Adipocyte (in vitro differentiated cells): ENCODE results near the gene CYP2W1.

Experiments
- DNase-seq: peaks from one replicate; pipeline ENCODE4 v3.0.0-alpha.2; 2015; ENCODE audit warnings: low read depth
- H3K27me3 ChIP-seq: replicated peaks from 2 replicates; pipeline ENCODE4 v1.7.0; 2013; ENCODE audit warnings: mild to moderate bottlenecking, low read length, moderate library complexity; ENCODE audit not compliant: control insufficient read depth, insufficient read depth
- H3K36me3 ChIP-seq: 2 replicates; pipeline ENCODE4 v1.7.0; 2013; ENCODE audit warnings: low read length, mild to moderate bottlenecking, moderate library complexity; ENCODE audit not compliant: control insufficient read depth, insufficient read depth, severe bottlenecking
- H3K4me1 ChIP-seq: 2 replicates; pipeline ENCODE4 v1.7.0; 2013; ENCODE audit warnings: mild to moderate bottlenecking, low read length, moderate library complexity; ENCODE audit not compliant: control insufficient read depth, insufficient read depth
- H3K4me3 ChIP-seq: 2 replicates; pipeline ENCODE4 v1.7.0; 2013; ENCODE audit warnings: mild to moderate bottlenecking, low read length, moderate library complexity
- H3K9ac ChIP-seq: 2 replicates; pipeline ENCODE4 v1.7.0; 2013; ENCODE audit warnings: mild to moderate bottlenecking, low read length, moderate library complexity
- H3K9me3 ChIP-seq: 2 replicates; pipeline ENCODE4 v1.7.0; 2013; ENCODE audit warnings: mild to moderate bottlenecking, low read length, moderate library complexity; ENCODE audit not compliant: control insufficient read depth

The CYP2W1 gene

DNA sequence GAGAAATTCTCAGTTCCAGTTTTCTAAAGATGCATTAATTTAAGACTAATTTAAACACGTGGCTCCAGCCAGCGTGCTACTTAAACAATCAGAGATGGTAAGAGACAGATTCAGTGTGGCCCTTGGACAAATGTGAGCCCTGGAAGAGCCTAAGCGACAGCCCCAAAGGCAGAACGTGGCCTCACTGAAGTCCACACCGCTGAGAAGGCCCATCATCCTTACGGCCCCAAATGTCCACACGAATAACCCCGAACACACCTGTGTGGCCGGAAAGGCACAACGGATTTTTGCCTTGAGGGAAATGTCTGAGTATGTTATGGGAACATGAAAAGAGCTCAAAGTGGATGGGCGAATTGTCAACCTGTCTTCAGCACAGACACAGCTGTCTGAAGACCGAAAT lies 10.9 kb upstream of the CYP2W1 start:
- Histone ChIP-seq H3K27me3 (no peaks in the 10 kb centered on the region), H3K9me3 (no peaks in the 10 kb centered on the region), H3K4me3 (no peak overlapping the region), H3K36me3 (peaks cover 52% of the 10 kb centered on the region), H3K4me1 (peaks cover 17% of the 10 kb centered on the region), H3K9ac (no peak overlapping the region)
- DNase-seq: no peak

DNA sequence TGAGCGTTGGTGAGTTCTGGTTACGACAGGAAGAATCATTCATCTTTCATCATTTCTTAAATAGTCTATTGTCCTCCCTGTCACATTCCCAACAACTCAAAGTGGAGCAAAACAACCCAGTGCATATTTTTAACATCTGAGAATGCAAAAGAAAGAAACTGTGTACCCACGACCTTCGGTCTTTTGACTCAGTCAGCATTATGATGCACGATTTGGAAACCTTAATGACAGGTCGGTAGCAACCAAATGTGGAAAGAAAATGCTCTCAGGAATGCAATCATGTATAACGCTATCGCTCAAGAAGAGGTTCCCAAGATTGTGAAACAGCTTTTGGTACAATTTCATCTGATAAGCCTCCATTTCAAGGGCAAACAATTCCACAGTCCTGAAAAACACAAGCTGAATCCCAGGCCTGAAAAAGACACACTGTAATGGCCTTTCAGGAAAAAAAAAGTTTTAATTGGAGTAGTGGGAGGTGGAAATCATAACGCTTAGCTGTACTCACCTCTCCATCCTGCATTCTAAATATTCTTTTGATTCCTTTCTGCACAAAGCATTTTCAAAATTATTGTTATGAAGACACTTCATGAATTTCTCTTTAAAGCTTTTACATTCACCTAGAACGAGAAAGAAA lies 10.2 kb upstream of the CYP2W1 start:
- H3K9me3 ChIP-seq: no peaks in the 10 kb centered on the region
- H3K36me3 ChIP-seq: peaks cover 45% of the 10 kb centered on the region
- H3K27me3 ChIP-seq: no peaks in the 10 kb centered on the region
- DNase-seq: no peak
- no peak overlapping the region for H3K9ac ChIP-seq
- peaks cover 17% of the 10 kb centered on the region for H3K4me1 ChIP-seq
- no peak overlapping the region for H3K4me3 ChIP-seq

DNA sequence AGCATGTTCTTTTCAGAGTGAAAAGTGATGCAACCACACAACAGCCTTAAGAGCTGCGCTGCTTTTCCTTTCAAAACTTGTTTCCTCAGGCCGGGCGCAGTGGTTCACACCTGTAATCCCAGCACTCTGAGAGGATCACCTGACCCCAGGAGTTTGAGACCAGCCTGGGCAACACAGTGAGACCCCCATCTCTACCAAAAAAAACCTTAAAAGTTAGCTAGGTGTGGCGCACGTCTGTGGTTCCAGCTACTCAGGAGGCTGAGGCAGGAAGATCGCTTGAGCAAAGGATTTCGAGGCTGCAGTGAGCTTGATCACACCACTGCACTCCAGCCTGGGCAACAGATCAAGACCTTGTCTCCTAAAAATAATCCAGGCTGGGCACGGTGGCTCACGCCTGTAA lies 9.7 kb upstream of the CYP2W1 start:
- Histone ChIP-seq H3K4me1 (peaks cover 17% of the 10 kb centered on the region), H3K36me3 (peaks cover 40% of the 10 kb centered on the region), H3K27me3 (no peaks in the 10 kb centered on the region), H3K9me3 (no peaks in the 10 kb centered on the region), H3K9ac (no peak overlapping the region), H3K4me3 (no peak overlapping the region)
- no peak for DNase-seq

DNA sequence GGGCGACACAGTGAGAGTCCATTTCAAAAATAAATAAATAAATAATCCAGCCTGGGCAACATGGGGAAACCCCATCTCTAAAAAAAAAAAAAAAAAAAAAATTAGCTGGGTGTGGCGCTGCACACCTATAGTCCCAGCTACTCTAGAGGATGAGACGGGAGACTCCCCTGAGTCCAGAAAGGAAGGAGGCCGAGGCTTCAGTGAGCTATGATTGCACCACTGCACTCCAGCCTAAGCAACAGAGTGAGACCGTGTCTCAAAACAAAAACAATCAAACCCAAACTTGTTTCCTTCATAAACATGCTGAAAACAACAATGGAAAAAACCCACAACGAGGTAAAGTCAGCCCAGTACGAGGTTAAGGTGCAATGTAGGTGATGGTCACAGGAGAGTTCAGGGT lies 8.8 kb upstream of the CYP2W1 start:
- Histone ChIP-seq H3K9ac (peak overlapping the region; percentile 95), H3K4me1 (peaks cover 17% of the 10 kb centered on the region), H3K9me3 (no peaks in the 10 kb centered on the region), H3K4me3 (peak overlapping the region; percentile 87), H3K27me3 (no peaks in the 10 kb centered on the region), H3K36me3 (peaks cover 32% of the 10 kb centered on the region)
- DNase-seq: peak; percentile 41

DNA sequence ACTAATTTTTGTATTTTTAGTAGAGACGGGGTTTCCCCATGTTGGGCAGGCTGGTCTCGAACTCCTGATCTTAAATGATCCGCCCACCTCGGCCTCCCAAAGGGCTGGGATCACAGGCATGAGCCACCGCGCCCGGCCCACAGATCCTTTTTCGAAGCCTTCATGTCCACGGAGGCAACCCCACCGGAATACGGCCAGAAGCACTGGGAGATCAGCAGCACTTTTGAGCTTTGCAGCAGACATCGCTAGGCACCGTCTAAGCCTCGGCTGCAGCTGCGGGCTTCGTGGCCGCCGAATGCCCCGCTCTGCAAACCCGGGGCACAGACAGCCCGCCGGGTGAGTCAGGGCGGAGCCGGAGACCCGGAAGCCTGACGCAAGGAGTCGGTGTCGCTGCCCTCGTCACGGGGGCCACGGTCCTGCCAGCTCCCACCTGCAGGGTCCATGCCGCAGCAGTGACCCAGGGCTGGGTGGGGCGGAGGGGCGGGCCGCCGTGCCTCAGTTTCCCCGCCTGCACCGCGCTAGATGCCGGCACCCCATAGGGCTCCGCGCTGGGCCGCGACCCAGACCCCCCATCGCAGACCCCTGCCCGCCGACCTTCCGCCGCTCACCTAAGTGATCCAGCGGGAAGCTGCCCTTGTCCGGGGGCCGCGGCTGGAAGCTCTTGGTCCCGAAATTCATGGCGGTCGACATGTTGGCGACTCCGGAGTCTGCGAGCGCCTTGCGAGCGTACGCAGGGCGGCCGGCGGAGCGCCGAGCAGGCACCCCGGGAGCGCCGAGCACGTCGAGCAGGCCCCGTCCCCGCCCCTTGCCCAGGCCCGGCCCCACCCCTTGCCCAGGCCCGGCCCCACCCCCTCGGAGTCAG lies 7.9 kb upstream of the CYP2W1 start, which contains the start of gene COX19:
Gene COX19 (minus strand): TSS at position 730 of the 862 bp plus-strand sequence. CDS start 40 bp downstream, at position 690.
- peak within 1 kb of the TSS; percentile 95 for H3K9ac ChIP-seq
- no peaks in the 10 kb centered on the region for H3K27me3 ChIP-seq
- peaks cover 24% of the 10 kb centered on the region for H3K36me3 ChIP-seq
- H3K4me1 ChIP-seq: peaks cover 17% of the 10 kb centered on the region
- DNase-seq: peak; percentile 97
- peak within 1 kb of the TSS; percentile 87 for H3K4me3 ChIP-seq
- no peaks in the 10 kb centered on the region for H3K9me3 ChIP-seq

DNA sequence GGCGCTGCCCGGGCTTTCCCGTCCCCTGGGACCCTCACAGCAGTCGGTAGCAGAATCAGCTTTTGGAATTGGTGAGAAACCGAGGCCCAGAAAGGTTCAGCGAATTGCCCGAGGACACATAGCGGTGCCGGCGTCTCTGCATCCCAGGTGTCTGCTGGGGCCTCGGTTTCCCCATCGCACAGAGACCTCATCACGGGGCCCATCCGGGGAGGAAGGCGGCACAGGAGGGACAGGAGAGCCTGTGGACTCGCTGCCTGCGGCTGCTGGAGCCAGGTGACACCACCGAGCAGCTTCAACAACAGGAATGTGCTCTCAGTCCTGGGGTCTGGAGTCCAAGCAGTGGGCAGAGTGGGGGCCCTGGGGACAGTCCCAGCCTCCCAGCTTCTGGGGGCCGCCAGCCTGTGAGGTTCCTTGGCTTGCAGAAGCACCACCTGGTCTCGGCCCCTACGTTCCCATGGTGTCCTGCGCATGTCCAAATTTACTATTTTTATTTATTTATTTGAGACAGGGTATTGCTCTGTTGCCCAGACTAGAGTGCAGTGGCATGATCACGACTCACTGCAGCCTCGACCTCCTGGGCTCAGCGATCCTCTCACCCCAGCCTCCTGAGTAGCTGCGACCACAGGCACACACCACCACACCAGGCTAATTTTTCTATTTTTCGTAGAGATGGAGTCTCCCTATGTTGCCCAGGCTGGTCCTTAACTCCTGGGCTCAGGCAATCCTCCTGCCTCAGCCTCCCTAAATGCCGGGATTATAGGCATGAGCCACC lies 7.1 kb upstream of the CYP2W1 start:
- peak overlapping the region; percentile 87 for H3K4me3 ChIP-seq
- peaks cover 17% of the 10 kb centered on the region for H3K4me1 ChIP-seq
- peak overlapping the region; percentile 80 for H3K9ac ChIP-seq
- H3K9me3 ChIP-seq: no peaks in the 10 kb centered on the region
- no peaks in the 10 kb centered on the region for H3K27me3 ChIP-seq
- peaks cover 18% of the 10 kb centered on the region for H3K36me3 ChIP-seq
- DNase-seq: no peak

DNA sequence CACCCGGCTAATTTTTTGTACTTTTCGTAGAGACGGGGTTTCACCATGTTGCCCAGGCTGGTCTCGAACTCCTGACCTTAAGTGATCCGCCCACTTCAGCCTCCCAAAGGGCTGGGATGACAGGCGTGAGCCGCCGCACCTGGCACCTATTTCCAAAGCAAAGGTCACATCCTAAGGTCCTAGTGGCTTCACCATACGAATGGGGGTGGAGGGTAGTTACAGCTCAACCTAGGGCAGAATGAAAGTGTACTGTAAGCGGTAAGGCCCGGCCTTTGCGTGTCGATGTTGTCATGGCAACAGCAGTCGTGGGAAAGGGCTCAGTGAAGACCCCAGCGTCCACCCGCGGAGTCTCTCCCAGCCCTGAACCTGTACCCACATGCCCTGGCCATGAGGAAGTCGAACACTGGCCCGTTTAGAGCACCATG lies 6.1 kb upstream of the CYP2W1 start:
- no peaks in the 10 kb centered on the region for H3K27me3 ChIP-seq
- no peak overlapping the region for H3K9ac ChIP-seq
- no peak overlapping the region for H3K4me3 ChIP-seq
- peaks cover 17% of the 10 kb centered on the region for H3K4me1 ChIP-seq
- peaks cover 13% of the 10 kb centered on the region for H3K36me3 ChIP-seq
- no peak for DNase-seq
- H3K9me3 ChIP-seq: no peaks in the 10 kb centered on the region

DNA sequence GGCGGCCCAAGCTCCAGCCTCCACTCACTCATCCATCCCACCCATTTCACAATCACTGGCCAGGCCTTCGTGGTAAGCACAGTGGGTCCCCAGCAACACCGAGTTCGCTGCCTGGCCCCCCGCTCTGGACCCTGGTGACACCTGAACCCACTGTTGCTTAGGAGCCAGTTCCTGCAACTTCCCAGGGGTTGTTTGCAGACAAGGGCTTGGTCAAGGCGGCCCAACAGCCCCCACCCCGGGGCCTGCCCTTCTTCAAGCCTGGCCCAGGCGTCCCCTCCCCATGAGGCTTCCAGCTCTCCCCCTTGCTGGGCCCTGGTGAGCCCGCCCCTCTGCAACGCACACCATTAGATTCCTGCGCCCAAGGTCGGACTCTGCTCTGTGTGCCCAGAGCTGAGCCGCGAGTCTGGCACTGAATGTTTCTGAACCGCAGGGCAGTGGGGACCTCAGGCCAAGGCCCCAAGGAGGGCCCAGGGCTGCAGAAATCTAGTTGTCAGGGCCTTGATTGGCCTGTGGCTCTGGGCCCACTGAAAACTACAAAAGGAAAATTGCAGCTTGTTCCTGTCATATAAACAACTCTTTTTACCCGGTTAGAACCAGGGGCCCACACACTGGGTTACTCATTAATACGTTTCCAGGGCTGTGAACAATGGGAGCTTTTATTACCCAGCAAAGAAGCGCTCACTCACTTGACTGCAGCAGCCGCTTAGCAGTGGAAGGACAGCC lies 5.5 kb upstream of the CYP2W1 start:
- peaks cover 17% of the 10 kb centered on the region for H3K4me1 ChIP-seq
- no peaks in the 10 kb centered on the region for H3K27me3 ChIP-seq
- no peak overlapping the region for H3K9ac ChIP-seq
- no peak for DNase-seq
- no peaks in the 10 kb centered on the region for H3K9me3 ChIP-seq
- H3K4me3 ChIP-seq: no peak overlapping the region
- peaks cover 7% of the 10 kb centered on the region for H3K36me3 ChIP-seq

DNA sequence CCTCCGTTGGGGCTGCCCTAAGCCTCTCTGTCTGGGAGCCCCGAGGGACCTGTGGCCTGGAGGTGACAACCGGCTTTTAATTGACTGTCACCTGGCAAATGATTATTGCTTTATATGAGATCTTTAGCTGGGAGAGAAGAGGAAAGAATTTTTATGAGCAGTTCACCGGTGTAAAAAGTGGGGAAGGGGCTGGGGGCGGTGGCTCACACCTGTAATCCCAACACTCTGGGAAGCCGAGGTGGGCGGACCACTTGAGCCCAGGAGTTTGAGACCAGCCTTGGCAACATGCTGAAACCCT lies 5.0 kb upstream of the CYP2W1 start:
- H3K9me3 ChIP-seq: no peaks in the 10 kb centered on the region
- H3K9ac ChIP-seq: no peak overlapping the region
- H3K36me3 ChIP-seq: peaks cover 2% of the 10 kb centered on the region
- DNase-seq: no peak
- H3K4me1 ChIP-seq: peaks cover 12% of the 10 kb centered on the region
- no peaks in the 10 kb centered on the region for H3K27me3 ChIP-seq
- H3K4me3 ChIP-seq: no peak overlapping the region

DNA sequence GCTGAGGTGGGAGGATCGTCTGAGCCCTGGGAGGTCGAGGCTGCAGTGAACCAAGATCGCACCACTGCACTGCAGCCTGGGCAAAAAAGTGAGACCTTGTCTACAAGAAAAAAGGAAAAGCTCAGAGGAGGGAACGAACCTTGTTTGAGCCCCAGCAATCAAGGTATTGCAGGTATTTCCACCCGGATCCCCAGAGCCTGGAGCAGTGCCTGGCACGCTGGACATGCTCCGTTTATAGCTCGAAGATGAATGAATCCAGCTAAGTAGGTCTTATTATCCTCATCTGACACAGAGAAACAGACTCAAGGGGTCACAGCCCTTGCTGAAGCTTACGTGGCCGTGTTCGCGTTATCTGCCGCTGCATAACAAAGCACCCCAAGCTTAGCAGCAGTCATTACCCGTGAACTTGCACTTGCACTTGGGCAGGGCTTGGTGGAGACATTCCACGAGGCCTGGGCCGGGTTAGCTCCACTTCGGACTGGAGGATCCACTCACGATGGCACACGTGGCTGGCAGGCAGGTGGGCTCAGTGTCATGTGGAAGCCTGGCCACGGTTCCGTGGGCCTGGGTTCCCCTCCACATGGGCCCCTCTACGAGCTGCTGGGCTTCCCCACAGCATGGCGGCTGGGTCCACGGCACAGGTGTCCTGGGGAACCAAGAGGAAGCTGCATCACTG lies 4.4 kb upstream of the CYP2W1 start:
- Histone ChIP-seq H3K9ac (no peak overlapping the region), H3K4me1 (peaks cover 6% of the 10 kb centered on the region), H3K9me3 (no peaks in the 10 kb centered on the region), H3K4me3 (no peak overlapping the region), H3K36me3 (no peaks in the 10 kb centered on the region), H3K27me3 (no peaks in the 10 kb centered on the region)
- no peak for DNase-seq
